Tibial artery (tissue), 4 donors: ENCODE data around the gene PRADC1.

ENCODE experiments used
- DNase-seq, 2 donors: peaks; one replicate each; pipeline ENCODE4 v3.0.0-alpha.2; 2019
- H3K27ac ChIP-seq, 2 donors: fragments of 200-600 bp; sonication (generic) in 1 of 2; 1 replicate in 1 of 2; 2 replicates in 1 of 2; pipeline ENCODE4 v1.5.1; 2018 to 2019; ENCODE audit warnings: mild to moderate bottlenecking in 1 of 2
- H3K27me3 ChIP-seq, 2 donors: fragments of 200-600 bp; sonication (generic) in 1 of 2; one replicate each; pipeline versions ENCODE4 v1.5.1 to v1.6.0; 2016 to 2019
- H3K36me3 ChIP-seq, 3 donors: fragments of 200-600 bp; sonication (generic) in 2 of 3; one replicate each; pipeline ENCODE4 v1.5.1; 2016 to 2019; ENCODE audit warnings: mild to moderate bottlenecking in 2 of 3
- H3K4me1 ChIP-seq, 4 donors: fragments of 200-600 bp; sonication (generic) in 2 of 4; 1 replicate in 3 of 4; 2 replicates in 1 of 4; pipeline ENCODE4 v1.5.1; 2016 to 2019
- H3K4me3 ChIP-seq, 2 donors: fragments of 200-600 bp; sonication (generic) in 1 of 2; 1 replicate in 1 of 2; 2 replicates in 1 of 2; pipeline ENCODE4 v1.5.1; 2018 to 2019; ENCODE audit warnings: mild to moderate bottlenecking in 2 of 2
- H3K9me3 ChIP-seq, 3 donors: fragments of 200-600 bp; sonication (generic) in 1 of 3; one replicate each; pipeline ENCODE4 v1.5.1; 2016 to 2019
- intact Hi-C: fragments of 100-400 bp; cut with DNase I; formaldehyde crosslinking; loops from one replicate; pipeline ENCODE4 v1.15.0; 2023; ENCODE audit warnings: low total_unique reads
- TF ChIP-seq, protein P1 (sequence below), 2 experiments: fragments of 200-600 bp in 1 of 2; fragments of 450-650 bp in 1 of 2; IDR thresholded peaks; one replicate each; pipeline ENCODE4 v1.5.1; 2017 to 2019; ENCODE audit warnings: antibody characterized with exemption in 2 of 2, mild to moderate bottlenecking in 1 of 2, moderate library complexity in 1 of 2

The PRADC1 gene

GRCh38 chr2:73218298-73218697 is 14.7 kb downstream of the PRADC1 start:
- TF ChIP-seq, protein P1, sequence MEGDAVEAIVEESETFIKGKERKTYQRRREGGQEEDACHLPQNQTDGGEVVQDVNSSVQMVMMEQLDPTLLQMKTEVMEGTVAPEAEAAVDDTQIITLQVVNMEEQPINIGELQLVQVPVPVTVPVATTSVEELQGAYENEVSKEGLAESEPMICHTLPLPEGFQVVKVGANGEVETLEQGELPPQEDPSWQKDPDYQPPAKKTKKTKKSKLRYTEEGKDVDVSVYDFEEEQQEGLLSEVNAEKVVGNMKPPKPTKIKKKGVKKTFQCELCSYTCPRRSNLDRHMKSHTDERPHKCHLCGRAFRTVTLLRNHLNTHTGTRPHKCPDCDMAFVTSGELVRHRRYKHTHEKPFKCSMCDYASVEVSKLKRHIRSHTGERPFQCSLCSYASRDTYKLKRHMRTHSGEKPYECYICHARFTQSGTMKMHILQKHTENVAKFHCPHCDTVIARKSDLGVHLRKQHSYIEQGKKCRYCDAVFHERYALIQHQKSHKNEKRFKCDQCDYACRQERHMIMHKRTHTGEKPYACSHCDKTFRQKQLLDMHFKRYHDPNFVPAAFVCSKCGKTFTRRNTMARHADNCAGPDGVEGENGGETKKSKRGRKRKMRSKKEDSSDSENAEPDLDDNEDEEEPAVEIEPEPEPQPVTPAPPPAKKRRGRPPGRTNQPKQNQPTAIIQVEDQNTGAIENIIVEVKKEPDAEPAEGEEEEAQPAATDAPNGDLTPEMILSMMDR (IDR thresholded peaks at IDR 0.05), result no peak
- no peak for DNase-seq

DNA sequence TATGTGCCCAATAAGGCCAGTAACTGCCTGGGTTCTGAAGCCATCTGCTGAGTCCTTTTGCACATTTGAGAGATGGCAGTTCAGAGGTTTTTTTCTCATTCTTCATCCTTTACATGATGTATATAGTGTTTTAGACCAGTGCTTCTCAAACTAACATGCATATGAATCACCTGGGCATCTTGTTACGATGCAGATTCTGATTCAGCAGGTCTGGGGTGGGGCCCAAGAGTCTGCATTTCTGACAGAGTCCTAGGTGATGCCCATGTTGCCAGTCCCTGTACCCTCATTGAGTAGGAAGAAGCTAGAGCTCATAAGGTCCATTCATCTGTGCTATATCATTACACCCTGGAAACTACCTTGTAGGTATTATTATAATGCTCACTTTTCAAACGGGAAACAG is 15.2 kb downstream of the PRADC1 start:
- H3K4me3 ChIP-seq, result no peak overlapping the region
- H3K36me3 ChIP-seq, result peaks cover 0 to 43% (median 20%) of the 10 kb centered on the region in 3 donors
- TF ChIP-seq, protein P1 (IDR thresholded peaks at IDR 0.05), result no peak
- peaks cover 0 to 21% (median 11%) of the 10 kb centered on the region in 4 donors for H3K4me1 ChIP-seq
- intact Hi-C loops, result no loop called here
- H3K27ac ChIP-seq, result no peak overlapping the region
- no peaks in the 10 kb centered on the region for H3K9me3 ChIP-seq
- no peaks in the 10 kb centered on the region for H3K27me3 ChIP-seq
- no peak for DNase-seq

More at GRCh38 chr2:73218298-73218697, 14.7 kb downstream of the PRADC1 start:
- no peaks in the 10 kb centered on the region for H3K27me3 ChIP-seq
- intact Hi-C loops, result no loop called here
- H3K9me3 ChIP-seq, result no peaks in the 10 kb centered on the region
- no peak overlapping the region for H3K27ac ChIP-seq
- peaks cover 0 to 48% (median 25%) of the 10 kb centered on the region in 3 donors for H3K36me3 ChIP-seq
- H3K4me1 ChIP-seq, result peaks cover 0 to 17% (median 10%) of the 10 kb centered on the region in 4 donors
- H3K4me3 ChIP-seq, result no peak overlapping the region

- no peaks in the 10 kb centered on the region for H3K9me3 ChIP-seq
- H3K27me3 ChIP-seq, result no peaks in the 10 kb centered on the region
- DNase-seq, result no peak
- no peak overlapping the region for H3K27ac ChIP-seq
- intact Hi-C loops, result no loop called here
- H3K4me3 ChIP-seq, result no peak overlapping the region
- H3K36me3 ChIP-seq, result peaks cover 0 to 36% (median 13%) of the 10 kb centered on the region in 3 donors
- peaks cover 0 to 27% (median 16%) of the 10 kb centered on the region in 4 donors for H3K4me1 ChIP-seq
- TF ChIP-seq, protein P1 (IDR thresholded peaks at IDR 0.05), result no peak
These were observed 15.9 kb downstream of the PRADC1 start for GRCh38 chr2:73217160-73217559.

- Histone ChIP-seq H3K9me3 (no peaks in the 10 kb centered on the region), H3K4me3 (no peak overlapping the region), H3K36me3 (peaks cover 0 to 17% (median 0%) of the 10 kb centered on the region in 3 donors), H3K27ac (peak overlapping the region in 1 of 2 donors; percentile 71), H3K27me3 (no peaks in the 10 kb centered on the region), H3K4me1 (peaks cover 0 to 36% (median 21%) of the 10 kb centered on the region in 4 donors)
- TF ChIP-seq, protein P1 (IDR thresholded peaks at IDR 0.05), result no peak
- intact Hi-C loops, result no loop called here
- no peak for DNase-seq
These were observed 17.8 kb downstream of the PRADC1 start for GRCh38 chr2:73215254-73215653.

DNA sequence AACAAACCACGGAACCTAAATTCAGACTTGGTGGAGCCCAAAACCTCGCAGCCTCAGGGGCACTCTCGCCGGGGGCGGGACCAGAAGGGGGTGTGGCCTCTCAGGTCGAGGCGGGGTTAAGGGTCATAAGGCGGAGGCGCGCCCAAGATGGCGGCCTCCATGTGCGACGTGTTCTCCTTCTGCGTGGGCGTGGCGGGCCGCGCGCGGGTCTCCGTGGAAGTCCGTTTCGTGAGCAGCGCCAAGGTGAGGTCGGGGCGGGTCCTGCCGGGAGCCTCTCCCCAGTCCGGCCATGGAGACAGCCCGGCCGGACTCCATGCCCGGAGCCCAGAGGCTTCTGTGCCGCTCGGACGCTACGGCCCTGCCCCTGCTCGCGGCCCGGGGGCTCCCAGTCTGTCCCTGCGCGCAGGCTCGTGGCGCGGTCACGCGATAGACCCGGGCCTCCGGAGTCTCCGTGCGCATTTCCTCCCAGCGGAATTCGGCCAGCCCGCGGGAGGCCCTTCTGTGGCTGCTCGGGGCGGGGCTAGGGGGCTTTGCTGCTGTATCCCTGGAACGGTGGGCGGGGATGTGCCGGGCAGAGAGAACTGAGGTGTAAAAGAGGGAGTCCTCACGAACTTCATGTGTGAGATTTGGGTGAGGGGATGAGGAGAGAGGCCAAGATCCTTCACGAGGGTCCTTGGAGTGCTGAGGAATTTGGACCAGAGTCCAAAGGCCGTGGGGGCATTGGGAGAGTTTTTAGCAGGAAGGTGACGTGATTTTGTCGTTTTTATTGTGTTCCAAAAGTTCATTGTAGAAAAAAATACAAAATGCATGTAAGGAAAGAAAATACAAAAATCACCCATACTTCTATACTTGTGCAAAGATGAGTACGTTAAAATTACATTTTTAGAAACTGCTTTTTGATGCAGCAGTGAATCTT is 18.7 kb downstream of the PRADC1 start, which contains the start of gene SMYD5:
Gene SMYD5, plus strand, starts transcription at position 126 of the 916 bp plus-strand sequence. Its CDS starts 22 bp downstream, at position 148.
- H3K4me3 ChIP-seq, result peak within 1 kb of the TSS; percentile 63 to 79
- TF ChIP-seq, protein P1 (IDR thresholded peaks at IDR 0.05), result no peak
- intact Hi-C loops, result no loop called here
- DNase-seq, result peak; percentile 85 to 90
- peak within 1 kb of the TSS; percentile 71 to 73 for H3K27ac ChIP-seq
- H3K27me3 ChIP-seq, result no peaks in the 10 kb centered on the region
- no peaks in the 10 kb centered on the region for H3K9me3 ChIP-seq
- H3K36me3 ChIP-seq, result peaks cover 0 to 9% (median 0%) of the 10 kb centered on the region in 3 donors
- H3K4me1 ChIP-seq, result peaks cover 0 to 36% (median 21%) of the 10 kb centered on the region in 4 donors
